GM19193 (cell line): Measurements from ENCODE around the gene RASSF7.

Source experiments
- POLR2A ChIP-seq: IDR thresholded peaks from 4 replicates; pipeline ENCODE4 v1.6.1; 2011; ENCODE audit not compliant: insufficient read depth, insufficient read length; ENCODE audit errors: extremely low read depth

Gene RASSF7

GRCh38 chr11:539971-540481 lies 20.7 kb upstream of the RASSF7 start:
- no peak for TF ChIP-seq POLR2A

- no peak for TF ChIP-seq POLR2A
Measured at GRCh38 chr11:540583-541432, 20.0 kb upstream of the RASSF7 start.

GRCh38 chr11:541433-541885 lies 19.3 kb upstream of the RASSF7 start:
- TF ChIP-seq POLR2A: no peak

DNA sequence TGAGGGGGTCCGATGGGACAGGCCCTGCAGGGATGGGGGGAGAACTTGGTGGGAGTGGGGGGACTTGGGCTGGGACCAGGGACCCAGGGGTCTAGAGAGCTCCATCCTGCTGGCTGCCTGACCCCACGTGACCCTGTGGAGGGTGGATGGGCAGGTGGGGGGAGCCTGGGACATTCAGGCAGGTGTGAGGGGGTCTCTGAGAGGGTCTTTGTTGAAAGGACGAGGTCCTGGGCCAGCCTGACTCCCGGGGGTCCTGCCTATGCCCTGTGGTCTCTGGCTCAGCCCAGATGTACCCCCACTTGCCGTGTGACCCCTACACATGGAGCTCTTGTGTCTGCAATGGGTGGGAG lies 16.0 kb upstream of the RASSF7 start:
- no peak for TF ChIP-seq POLR2A

GRCh38 chr11:545171-545570 lies 15.6 kb upstream of the RASSF7 start:
- no peak for TF ChIP-seq POLR2A

- no peak for TF ChIP-seq POLR2A
Measured at GRCh38 chr11:548700-549603, 11.8 kb upstream of the RASSF7 start.

DNA sequence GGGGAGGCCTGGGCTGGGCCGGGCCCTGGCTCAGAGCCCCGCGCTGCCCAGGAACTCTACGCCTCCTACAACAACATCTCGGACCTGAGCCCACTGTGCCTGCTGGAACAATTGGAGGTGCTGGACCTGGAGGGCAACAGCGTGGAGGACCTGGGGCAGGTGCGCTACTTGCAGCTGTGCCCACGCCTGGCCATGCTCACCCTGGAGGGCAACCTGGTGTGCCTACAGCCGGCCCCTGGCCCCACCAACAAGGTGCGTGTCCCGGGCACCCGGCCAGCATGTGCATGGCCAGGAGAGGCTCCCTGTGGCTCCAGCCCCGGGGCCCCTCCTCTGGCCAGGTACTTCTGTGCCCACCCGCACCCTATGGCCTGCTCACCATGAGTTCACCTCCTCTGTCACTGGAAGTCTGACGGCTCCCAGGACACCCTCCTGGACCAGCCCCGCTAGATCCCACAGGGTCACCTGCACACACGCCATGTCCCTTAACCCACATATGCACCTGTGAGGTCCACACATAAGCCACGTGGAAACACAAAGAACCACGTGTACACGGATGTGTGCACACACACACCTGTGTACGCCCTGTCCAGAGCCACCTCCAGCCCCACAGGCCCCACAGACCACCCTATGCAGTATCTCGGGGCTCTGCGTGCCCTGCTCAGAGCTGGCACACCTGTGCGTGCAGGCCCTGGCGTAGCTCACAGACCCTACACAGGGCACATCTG lies 10.6 kb upstream of the RASSF7 start:
- no peak for TF ChIP-seq POLR2A

DNA sequence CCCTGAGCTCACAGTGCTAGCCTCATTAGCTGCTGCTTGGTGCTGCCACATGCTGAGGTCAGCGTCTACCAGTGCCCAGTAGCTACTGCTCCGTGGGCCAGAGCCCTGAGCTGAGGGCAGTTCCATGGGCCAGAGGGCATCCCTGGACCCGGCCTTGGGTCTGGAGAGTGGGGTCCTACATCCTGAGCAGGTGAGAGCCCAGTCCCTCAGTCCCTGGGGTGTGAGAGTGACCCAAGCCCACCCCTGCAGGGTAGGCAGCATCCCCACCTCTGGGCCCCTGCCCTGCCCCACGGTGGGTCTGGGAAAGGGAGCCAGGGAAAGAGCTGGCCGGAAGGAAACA lies 10.1 kb upstream of the RASSF7 start:
- no peak for TF ChIP-seq POLR2A

- TF ChIP-seq POLR2A: no peak
Measured at GRCh38 chr11:551131-551530, 9.6 kb upstream of the RASSF7 start.

DNA sequence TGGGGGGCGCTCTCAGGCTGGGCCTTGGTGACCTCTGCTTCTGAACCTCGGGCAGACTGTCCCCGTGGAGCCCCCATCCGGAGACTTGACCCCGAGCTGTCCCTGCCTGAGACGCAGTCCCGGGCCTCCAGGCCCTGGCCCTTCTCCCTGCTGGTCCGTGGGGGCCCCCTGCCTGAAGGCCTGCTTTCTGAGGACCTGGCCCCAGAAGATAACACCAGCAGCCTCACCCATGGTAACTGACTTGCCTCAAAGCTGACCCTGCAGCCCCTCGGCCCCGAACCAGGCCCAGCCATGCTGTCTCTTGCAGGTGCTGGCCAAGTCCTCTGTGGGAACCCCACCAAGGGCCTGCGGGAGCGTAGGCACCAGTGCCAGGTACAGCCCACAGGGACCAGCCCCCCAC lies 9.2 kb upstream of the RASSF7 start:
- no peak for TF ChIP-seq POLR2A

DNA sequence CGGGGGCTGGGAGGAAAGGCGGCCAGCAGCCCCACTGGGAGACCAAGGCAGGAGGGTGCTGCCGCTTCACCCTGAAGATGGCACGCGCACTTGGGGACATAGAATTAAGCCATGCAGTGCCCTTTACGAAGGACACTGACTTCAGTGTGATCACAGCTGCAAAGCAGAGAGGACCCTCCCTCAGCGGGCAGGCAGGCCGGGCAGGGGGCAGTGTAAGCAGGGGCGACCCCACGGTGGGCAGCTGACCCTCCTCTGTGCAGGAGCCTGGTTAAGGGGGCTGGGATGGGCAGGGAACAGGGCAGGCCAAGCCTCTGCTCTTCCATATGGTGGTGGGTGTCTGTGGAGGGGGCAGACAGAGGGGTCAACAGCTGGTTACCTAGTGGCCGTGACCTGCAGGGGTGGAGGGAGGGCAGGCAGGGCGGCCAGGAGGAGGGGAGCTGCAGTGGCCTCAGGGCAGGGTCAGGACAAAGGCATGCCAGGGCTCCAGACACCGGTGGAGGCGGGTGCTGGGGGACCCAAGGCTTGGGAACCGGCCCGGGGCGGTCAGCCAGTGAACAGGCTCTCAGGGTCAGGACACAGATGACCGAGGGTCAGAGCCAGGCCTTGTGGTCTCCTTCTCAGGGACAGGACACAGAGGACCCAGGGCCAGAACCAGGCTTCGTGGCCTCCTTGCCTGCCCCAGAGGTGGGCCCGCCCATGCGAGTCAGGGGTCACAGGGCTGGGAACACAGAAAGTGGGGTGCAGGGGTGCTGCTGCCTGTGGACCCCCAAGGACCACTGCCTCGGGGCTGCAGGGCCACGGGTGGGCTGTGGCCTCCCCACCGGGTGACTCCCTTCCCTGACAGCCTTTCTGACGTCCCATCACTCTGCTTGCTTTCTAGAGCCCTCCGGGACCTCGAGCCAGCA lies 7.4 kb upstream of the RASSF7 start:
- TF ChIP-seq POLR2A: no peak

GRCh38 chr11:553988-554340 lies 6.8 kb upstream of the RASSF7 start:
- TF ChIP-seq POLR2A: no peak

GRCh38 chr11:554428-555226 lies 6.1 kb upstream of the RASSF7 start:
- TF ChIP-seq POLR2A: no peak
